T-helper 1 cell (primary cell): ENCODE data around the gene PPIL4.

Experiments used
- DNase-seq, 5 donors: peaks; one replicate each; pipeline ENCODE4 v3.0.0-alpha.2; 2012 to 2020
- total RNA-seq, 4 donors: gene quantifications; one replicate each; lab custom pipeline; 2026; lab: John Stamatoyannopoulos, UW

The PPIL4 gene, protein sequence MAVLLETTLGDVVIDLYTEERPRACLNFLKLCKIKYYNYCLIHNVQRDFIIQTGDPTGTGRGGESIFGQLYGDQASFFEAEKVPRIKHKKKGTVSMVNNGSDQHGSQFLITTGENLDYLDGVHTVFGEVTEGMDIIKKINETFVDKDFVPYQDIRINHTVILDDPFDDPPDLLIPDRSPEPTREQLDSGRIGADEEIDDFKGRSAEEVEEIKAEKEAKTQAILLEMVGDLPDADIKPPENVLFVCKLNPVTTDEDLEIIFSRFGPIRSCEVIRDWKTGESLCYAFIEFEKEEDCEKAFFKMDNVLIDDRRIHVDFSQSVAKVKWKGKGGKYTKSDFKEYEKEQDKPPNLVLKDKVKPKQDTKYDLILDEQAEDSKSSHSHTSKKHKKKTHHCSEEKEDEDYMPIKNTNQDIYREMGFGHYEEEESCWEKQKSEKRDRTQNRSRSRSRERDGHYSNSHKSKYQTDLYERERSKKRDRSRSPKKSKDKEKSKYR
- 70.4 to 91.0 (median 84.1) reads per million in 4 donors for total RNA-seq

- peak; percentile 91 to 97 (median 95) for DNase-seq
Observed at GRCh38 chr6:149545754-149546471, at the start of gene PPIL4. Gene PPIL4 (minus strand): TSS chr6:149546043. CDS start chr6:149546005, 38 bp downstream.

GRCh38 chr6:149593408-149593807 lies 47.6 kb upstream of the PPIL4 start:
- DNase-seq, result no peak

- DNase-seq, result no peak
Observed at GRCh38 chr6:149592983-149593382, 47.1 kb upstream of the PPIL4 start.

DNA sequence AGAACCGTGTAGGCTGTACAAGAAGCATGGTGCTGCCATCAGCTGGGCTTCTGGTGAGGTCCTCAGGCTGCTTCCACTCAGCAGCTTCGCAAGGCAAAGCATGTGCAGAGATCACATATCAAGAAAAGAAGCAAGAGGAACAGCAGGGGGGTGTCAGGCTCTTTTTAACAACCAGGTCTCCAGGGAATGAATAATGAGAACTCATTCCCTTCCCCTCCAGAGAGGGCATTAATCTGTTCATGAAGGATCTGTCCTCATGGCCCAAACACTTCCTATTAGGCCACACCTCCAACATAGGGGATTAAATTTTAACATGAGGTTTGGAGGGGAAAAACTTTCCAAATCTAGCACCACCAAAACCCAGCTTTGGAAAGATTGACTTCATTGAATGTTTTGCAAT lies 40.3 kb upstream of the PPIL4 start:
- DNase-seq, result no peak

GRCh38 chr6:149581349-149581748 lies 35.5 kb upstream of the PPIL4 start:
- DNase-seq, result no peak

GRCh38 chr6:149580880-149581279 lies 35.0 kb upstream of the PPIL4 start:
- no peak for DNase-seq

- no peak for DNase-seq
Observed at GRCh38 chr6:149567945-149568585, 22.2 kb upstream of the PPIL4 start.

DNA sequence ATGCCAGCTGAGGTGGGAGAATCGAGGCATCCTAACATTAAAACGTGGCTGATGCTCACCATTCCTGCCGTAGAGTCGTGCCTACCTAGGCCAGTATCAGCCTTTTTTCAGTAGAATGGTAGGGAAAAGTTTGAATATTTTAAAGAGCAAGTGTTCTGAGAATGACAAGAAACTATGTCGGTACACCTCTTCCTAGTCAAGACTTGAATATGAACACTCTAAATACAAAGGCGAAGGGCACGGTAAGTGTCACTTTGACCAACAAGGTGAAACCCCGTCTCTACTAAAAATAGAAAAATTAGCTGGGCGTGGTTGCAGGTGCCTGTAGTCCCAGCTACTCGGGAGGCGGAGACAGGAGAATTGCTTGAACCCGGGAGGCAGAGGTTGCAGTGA lies 21.3 kb upstream of the PPIL4 start:
- no peak for DNase-seq

GRCh38 chr6:149566410-149567193 lies 20.8 kb upstream of the PPIL4 start:
- peak in 4 of 5 donors; percentile 38 to 56 (median 41) for DNase-seq

DNA sequence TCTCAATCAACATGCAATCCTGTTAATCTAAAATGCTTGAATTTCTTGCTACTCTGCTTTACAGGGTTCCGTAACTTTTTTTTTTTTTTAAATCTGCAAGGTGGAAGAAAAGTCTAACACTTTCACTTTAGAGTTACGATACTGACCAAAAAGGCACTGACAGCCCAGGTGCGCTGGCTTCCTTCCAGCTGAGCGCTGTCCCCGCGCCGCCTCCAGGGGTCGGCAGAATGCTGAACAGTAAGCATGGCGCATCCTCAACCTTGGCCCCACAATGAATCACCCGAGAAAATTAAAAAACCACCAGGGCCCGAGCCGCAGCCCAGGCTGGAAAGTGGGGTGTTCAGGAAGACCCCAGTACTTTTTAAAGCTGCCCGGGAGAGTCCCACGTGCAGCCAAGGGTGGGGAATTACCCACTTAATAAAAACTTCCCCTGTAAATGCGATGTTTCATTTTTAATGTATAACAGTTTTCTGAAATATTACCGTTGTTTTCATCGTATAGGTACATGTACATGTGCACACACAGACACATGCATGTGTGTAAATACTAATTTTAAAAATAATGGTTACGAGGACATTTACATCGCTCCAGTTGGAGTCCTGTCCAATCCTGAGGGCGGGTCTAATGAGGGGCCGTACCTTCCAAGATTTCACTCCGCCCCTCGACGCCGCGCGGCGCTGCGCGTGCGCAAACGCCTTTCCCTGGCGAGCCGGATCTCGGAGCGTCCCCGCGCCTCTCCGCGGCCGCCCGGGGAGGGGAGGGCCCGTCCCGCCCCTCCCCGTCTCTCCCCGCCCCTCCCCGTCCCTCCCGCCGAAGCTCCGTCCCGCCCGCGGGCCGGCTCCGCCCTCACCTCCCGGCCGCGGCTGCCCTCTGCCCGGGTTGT lies 19.9 kb upstream of the PPIL4 start, which contains the start of gene GINM1:
GINM1 (plus strand) TSS at position 849 of the 883 bp plus-strand sequence. CDS start 40 bp downstream, outside the sequence.
- DNase-seq, result peak; percentile 87 to 95 (median 92)

DNA sequence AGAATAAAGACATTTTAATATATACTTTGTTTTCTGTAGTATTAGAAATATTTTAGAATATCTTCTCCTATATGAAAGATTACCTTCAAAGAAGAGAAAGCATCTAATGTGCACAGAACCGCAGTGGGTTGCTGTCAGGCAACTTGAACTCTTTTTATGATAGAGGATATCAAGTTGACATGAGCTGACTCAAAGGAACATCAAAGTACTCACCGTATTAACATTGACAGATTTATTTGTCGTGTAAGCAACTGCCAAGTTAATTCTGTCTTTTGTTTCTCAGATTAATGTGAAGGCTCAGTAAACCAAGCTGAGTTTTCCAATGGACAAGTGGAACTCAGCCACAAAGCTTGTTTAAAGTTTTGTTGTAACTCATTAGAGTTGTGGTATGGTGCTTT lies 18.1 kb upstream of the PPIL4 start:
- no peak for DNase-seq

- DNase-seq, result no peak
Observed at GRCh38 chr6:149563203-149563927, 17.5 kb upstream of the PPIL4 start.

- no peak for DNase-seq
Observed at GRCh38 chr6:149560736-149561135, 14.9 kb upstream of the PPIL4 start.

GRCh38 chr6:149559389-149559788 lies 13.5 kb upstream of the PPIL4 start:
- DNase-seq, result no peak

GRCh38 chr6:149558029-149558428 lies 12.2 kb upstream of the PPIL4 start:
- DNase-seq, result no peak

DNA sequence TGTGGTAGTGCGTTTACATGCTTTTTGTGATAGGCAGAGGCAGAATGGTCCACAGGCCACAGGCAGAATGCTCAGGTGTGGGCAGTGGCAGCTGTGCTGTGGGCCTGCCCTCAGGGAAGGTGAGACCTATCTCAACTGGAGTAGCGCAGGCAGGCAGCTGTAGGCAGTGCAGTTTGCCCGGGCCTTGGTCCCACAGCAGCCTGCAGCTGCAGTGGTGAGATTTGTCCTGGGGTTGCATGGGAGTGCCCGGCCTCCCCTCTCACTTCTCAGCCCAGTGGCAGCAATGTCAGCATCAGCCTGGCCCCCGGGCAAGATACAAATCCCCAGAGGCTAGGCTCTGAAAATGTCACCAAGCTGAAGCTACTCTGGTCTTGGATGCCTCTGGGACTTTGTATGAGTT lies 6.1 kb upstream of the PPIL4 start:
- no peak for DNase-seq

GRCh38 chr6:149545258-149545753 lies 537 bp downstream of the PPIL4 start:
- peak; percentile 44 to 73 (median 58) for DNase-seq

DNA sequence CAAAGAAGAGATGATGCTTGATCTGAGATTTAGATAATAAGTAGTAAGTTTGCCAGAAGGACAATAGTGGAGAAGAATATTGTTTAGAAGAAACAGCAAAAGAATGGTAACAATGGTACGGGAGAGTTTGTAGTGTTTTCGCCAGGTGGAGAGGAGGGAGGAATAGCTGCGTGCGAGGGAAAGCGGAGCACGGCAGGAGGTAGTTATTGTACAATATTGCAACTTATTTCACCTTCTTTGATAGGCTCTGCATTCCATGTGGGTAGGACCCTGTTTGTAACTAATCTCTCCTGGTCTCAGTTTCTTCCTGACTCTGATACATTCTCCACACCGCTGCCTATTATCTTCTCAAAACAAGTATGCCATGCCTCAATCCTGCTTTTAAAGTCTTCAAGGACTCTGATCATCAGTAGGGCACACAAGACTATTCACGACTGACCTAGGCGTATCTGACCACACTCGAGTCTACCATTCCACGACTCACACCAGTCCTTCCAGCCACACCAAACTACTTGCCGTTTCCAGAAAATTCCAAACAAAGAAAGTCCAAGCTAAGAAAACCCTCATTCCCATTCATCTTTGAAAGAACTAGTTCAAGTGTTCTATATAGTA lies 1.1 kb downstream of the PPIL4 start:
- DNase-seq, result no peak

GRCh38 chr6:149541139-149541538 lies 4.7 kb downstream of the PPIL4 start:
- DNase-seq, result no peak

DNA sequence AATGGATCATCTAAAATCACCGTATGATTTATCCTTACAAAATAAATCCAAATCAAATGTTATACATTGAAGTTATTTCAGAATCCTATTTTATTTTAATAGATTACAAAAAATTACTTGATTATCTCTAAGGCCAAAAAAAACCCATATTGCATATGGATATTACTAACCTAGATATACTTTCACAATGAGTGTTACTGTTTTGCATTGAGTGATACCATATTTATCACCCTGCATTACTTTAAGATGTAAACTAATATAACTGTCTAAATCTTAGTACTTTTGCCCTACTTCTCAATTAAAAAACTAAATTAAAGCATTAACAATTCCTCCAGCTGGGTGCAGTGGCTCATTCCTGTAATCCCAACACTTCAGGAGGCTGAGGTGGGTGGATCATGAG lies 11.1 kb downstream of the PPIL4 start:
- DNase-seq, result no peak
